Activated T-helper 1 cell treated with anti-CD3 and anti-CD28 coated beads, Interleukin-12 subunit alpha, Interleukin-12 subunit beta, Interleukin-2, Interleukin-4 antibody, amounts not matched to agents 30 ng/mL and 10 ng/mL and 1 ng/mL, durations not matched to agents 14 hours and 24 hours and 36 hours (primary cell): ENCODE measurements around the gene TEX9. TPM values are rescaled to one million over a fixed set of nuclear protein-coding genes. Genes with fewer than 3 reads are reported as not detected.

Experiments
- DNase-seq: peaks from one replicate; pipeline ENCODE4 v3.0.0; 2021; ENCODE audit warnings: low spot score
- H3K27ac Mint-ChIP-seq: one replicate; pipeline ENCODE4 v1.8.0; 2021; ENCODE audit warnings: mild to moderate bottlenecking, mixed read lengths
- H3K27me3 Mint-ChIP-seq: one replicate; pipeline ENCODE4 v1.8.0; 2022; ENCODE audit warnings: mild to moderate bottlenecking, moderate library complexity, mixed read lengths; ENCODE audit not compliant: insufficient read depth
- H3K36me3 Mint-ChIP-seq: one replicate; pipeline ENCODE4 v1.8.0; 2021; ENCODE audit warnings: low read depth, mixed read lengths
- H3K4me1 Mint-ChIP-seq: one replicate; pipeline ENCODE4 v1.8.0; 2021; ENCODE audit warnings: low read depth, mixed read lengths
- H3K4me3 Mint-ChIP-seq: one replicate; pipeline ENCODE4 v1.8.0; 2021; ENCODE audit warnings: mild to moderate bottlenecking, moderate library complexity, mixed read lengths
- H3K9me3 Mint-ChIP-seq: one replicate; pipeline ENCODE4 v1.8.0; 2021; ENCODE audit warnings: mixed read lengths
- intact Hi-C: fragments of 100-400 bp; cut with micrococcal nuclease; formaldehyde crosslinking; loops from one replicate; pipeline ENCODE4 v1.15.1; 2024
- total RNA-seq: library from RNA; stranded (reverse); gene quantifications from 2 replicates; pipeline ENCODE4 v1.2.3, GENCODE V29; 2022

TEX9 gene
- total RNA-seq, 1 donor from 2014 or later: 0.67 TPM

- peaks cover 28% of the 10 kb centered on the region for H3K4me1 Mint-ChIP-seq
Measured at GRCh38 chr15:56467616-56468015, 102.4 kb downstream of the TEX9 start.

GRCh38 chr15:56468401-56468800 is 103.2 kb downstream of the TEX9 start:
- H3K36me3 Mint-ChIP-seq: no peaks in the 10 kb centered on the region
- peaks cover 28% of the 10 kb centered on the region for H3K4me1 Mint-ChIP-seq
- peak overlapping the region; percentile 43 for H3K4me3 Mint-ChIP-seq
- DNase-seq: no peak
- peaks cover 26% of the 10 kb centered on the region for H3K27me3 Mint-ChIP-seq
- peak overlapping the region; percentile 8 for H3K27ac Mint-ChIP-seq
- intact Hi-C loops: loop anchor here (10.0 kb wide), 1 partner anchor 746 kb away; no protein-coding TSS in a partner anchor
- no peaks in the 10 kb centered on the region for H3K9me3 Mint-ChIP-seq

More at GRCh38 chr15:56467616-56468015, 102.4 kb downstream of the TEX9 start:
- H3K27me3 Mint-ChIP-seq: peaks cover 31% of the 10 kb centered on the region
- H3K9me3 Mint-ChIP-seq: no peaks in the 10 kb centered on the region
- no peaks in the 10 kb centered on the region for H3K36me3 Mint-ChIP-seq
- no peak overlapping the region for H3K27ac Mint-ChIP-seq
- intact Hi-C loops: loop anchor here (10.0 kb wide), 1 partner anchor 747 kb away; no protein-coding TSS in a partner anchor
- no peak for DNase-seq
- no peak overlapping the region for H3K4me3 Mint-ChIP-seq

GRCh38 chr15:56469483-56469882 is 104.3 kb downstream of the TEX9 start:
- Mint-ChIP-seq H3K9me3 (no peaks in the 10 kb centered on the region), H3K4me1 (peaks cover 24% of the 10 kb centered on the region), H3K4me3 (no peak overlapping the region), H3K27me3 (peaks cover 21% of the 10 kb centered on the region), H3K27ac (no peak overlapping the region), H3K36me3 (no peaks in the 10 kb centered on the region)
- intact Hi-C loops: loop anchor here (10.0 kb wide), 1 partner anchor 745 kb away; no protein-coding TSS in a partner anchor
- no peak for DNase-seq

- no peaks in the 10 kb centered on the region for H3K9me3 Mint-ChIP-seq
- H3K27ac Mint-ChIP-seq: no peak overlapping the region
- no peaks in the 10 kb centered on the region for H3K36me3 Mint-ChIP-seq
- H3K4me3 Mint-ChIP-seq: no peak overlapping the region
- peaks cover 11% of the 10 kb centered on the region for H3K4me1 Mint-ChIP-seq
- peaks cover 10% of the 10 kb centered on the region for H3K27me3 Mint-ChIP-seq
- no peak for DNase-seq
- intact Hi-C loops: no loop called here
Measured at GRCh38 chr15:56471440-56472069, 106.3 kb downstream of the TEX9 start.

GRCh38 chr15:56472278-56472677 is 107.1 kb downstream of the TEX9 start:
- intact Hi-C loops: no loop called here
- Mint-ChIP-seq H3K4me3 (no peak overlapping the region), H3K4me1 (peaks cover 11% of the 10 kb centered on the region), H3K27me3 (peaks cover 14% of the 10 kb centered on the region), H3K9me3 (no peaks in the 10 kb centered on the region), H3K27ac (no peak overlapping the region), H3K36me3 (no peaks in the 10 kb centered on the region)
- DNase-seq: no peak

- Mint-ChIP-seq H3K9me3 (no peaks in the 10 kb centered on the region), H3K4me3 (no peak overlapping the region), H3K27ac (no peak overlapping the region), H3K27me3 (peaks cover 16% of the 10 kb centered on the region), H3K36me3 (no peaks in the 10 kb centered on the region), H3K4me1 (peaks cover 9% of the 10 kb centered on the region)
- DNase-seq: no peak
- intact Hi-C loops: no loop called here
Measured at GRCh38 chr15:56473017-56473416, 107.8 kb downstream of the TEX9 start.

- no peak for DNase-seq
- no peak overlapping the region for H3K4me3 Mint-ChIP-seq
- intact Hi-C loops: no loop called here
- H3K9me3 Mint-ChIP-seq: peaks cover 4% of the 10 kb centered on the region
- H3K4me1 Mint-ChIP-seq: no peaks in the 10 kb centered on the region
- peaks cover 12% of the 10 kb centered on the region for H3K27me3 Mint-ChIP-seq
- no peak overlapping the region for H3K27ac Mint-ChIP-seq
- no peaks in the 10 kb centered on the region for H3K36me3 Mint-ChIP-seq
Measured at GRCh38 chr15:56475351-56475750, 110.1 kb downstream of the TEX9 start.

Other genes starting within 250 kb of the TEX9 start
- 40.7 and 41.7 TPM in 2 replicates for gene RFX7, start 121.5 kb upstream of the TEX9 start, total RNA-seq
- 0.17 and 0.44 TPM in 2 replicates for gene MNS1, start 99.7 kb downstream of the TEX9 start, total RNA-seq